Naive B cell (primary cell): ENCODE data around the gene MAPK14. TPM values are rescaled to one million over a fixed set of nuclear protein-coding genes. Genes with fewer than 3 reads are reported as not detected.
"Not testable (repeated sequence)": the region's sequence is repeated elsewhere in the genome, so short reads cannot be mapped to it uniquely, and the experiment has no call there.

Source experiments
- ATAC-seq, 2 donors: fragments of 150-1000 bp; cut with Tn5 transposase; 2 replicates each; pipeline ENCODE4 v1.10.0; 2021; ENCODE audit warnings: low read depth in 2 of 2, mild to moderate bottlenecking in 2 of 2, moderate library complexity in 2 of 2
- DNase-seq: peaks from one replicate; pipeline ENCODE4 v3.0.0; 2022
- H3K27ac Mint-ChIP-seq, 6 donors: one replicate each; pipeline ENCODE4 v1.8.0; 2020 to 2022; ENCODE audit warnings: mild to moderate bottlenecking in 6 of 6, mixed read lengths in 6 of 6, moderate library complexity in 5 of 6, inconsistent platforms in 2 of 6
- H3K27me3 Mint-ChIP-seq, 3 donors: one replicate each; pipeline ENCODE4 v1.8.0; 2021 to 2022; ENCODE audit warnings: mixed read lengths in 3 of 3, mild to moderate bottlenecking in 1 of 3
- H3K36me3 Mint-ChIP-seq, 2 donors: one replicate each; pipeline ENCODE4 v1.8.0; 2020 to 2022; ENCODE audit warnings: mixed read lengths in 2 of 2, inconsistent platforms in 1 of 2, mild to moderate bottlenecking in 1 of 2
- H3K4me1 Mint-ChIP-seq, 3 donors: one replicate each; pipeline ENCODE4 v1.8.0; 2020 to 2022; ENCODE audit warnings: mixed read lengths in 3 of 3, inconsistent platforms in 1 of 3, mild to moderate bottlenecking in 1 of 3, moderate library complexity in 1 of 3
- H3K4me3 Mint-ChIP-seq, 8 donors: one replicate each; pipeline ENCODE4 v1.8.0; 2020 to 2022; ENCODE audit warnings: mild to moderate bottlenecking in 8 of 8, mixed read lengths in 8 of 8, moderate library complexity in 8 of 8, inconsistent platforms in 2 of 8
- H3K9me3 Mint-ChIP-seq, 7 donors: one replicate each; pipeline ENCODE4 v1.8.0; 2020 to 2022; ENCODE audit warnings: mixed read lengths in 7 of 7, mild to moderate bottlenecking in 5 of 7, inconsistent platforms in 2 of 7, moderate library complexity in 1 of 7
- polyA plus RNA-seq, 6 donors: library from polyadenylated mRNA; unstranded; fragments of 300-500 nt; fragmentation: Illumina TruSeq; gene quantifications; one replicate each; pipeline ENCODE4 v1.2.3, GENCODE V29; 2021; ENCODE audit warnings: low read depth in 6 of 6

MAPK14 gene
- polyA plus RNA-seq, result 10 to 100 TPM; 21.5 to 56.5 (median 46.4) TPM

DNA sequence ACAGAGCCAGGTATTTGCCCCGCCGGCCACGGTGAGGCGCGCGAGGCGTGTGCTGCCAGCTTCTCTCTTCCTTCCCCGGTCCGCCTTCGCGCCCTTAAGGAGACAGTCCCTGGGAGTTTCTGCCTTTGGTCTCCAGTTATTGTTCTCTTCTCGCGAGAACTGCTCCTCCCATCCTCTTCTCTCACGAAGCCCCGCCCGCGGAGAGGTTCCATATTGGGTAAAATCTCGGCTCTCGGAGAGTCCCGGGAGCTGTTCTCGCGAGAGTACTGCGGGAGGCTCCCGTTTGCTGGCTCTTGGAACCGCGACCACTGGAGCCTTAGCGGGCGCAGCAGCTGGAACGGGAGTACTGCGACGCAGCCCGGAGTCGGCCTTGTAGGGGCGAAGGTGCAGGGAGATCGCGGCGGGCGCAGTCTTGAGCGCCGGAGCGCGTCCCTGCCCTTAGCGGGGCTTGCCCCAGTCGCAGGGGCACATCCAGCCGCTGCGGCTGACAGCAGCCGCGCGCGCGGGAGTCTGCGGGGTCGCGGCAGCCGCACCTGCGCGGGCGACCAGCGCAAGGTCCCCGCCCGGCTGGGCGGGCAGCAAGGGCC is at the start of gene MAPK14:
Gene MAPK14, plus strand, starts transcription at position 308 of the 587 bp plus-strand sequence. CDS start 350 bp downstream, outside the sequence.
- peaks cover 32 to 53% (median 42%) of the 10 kb centered on the region in 3 donors for H3K4me1 Mint-ChIP-seq
- no peaks in the 10 kb centered on the region for H3K9me3 Mint-ChIP-seq
- peak within 1 kb of the TSS; percentile 84 to 98 (median 95) for H3K4me3 Mint-ChIP-seq
- peak; percentile 88 for ATAC-seq
- H3K36me3 Mint-ChIP-seq, result no peaks in the 10 kb centered on the region
- H3K27me3 Mint-ChIP-seq, result peaks cover 26 to 29% (median 26%) of the 10 kb centered on the region in 3 donors
- H3K27ac Mint-ChIP-seq, result peak within 1 kb of the TSS; percentile 84 to 99 (median 96)
- peak; percentile 98 for DNase-seq

GRCh38 chr6:35980126-35980525 is 47.5 kb upstream of the MAPK14 start:
- H3K4me3 Mint-ChIP-seq, result not testable (repeated sequence)

DNA sequence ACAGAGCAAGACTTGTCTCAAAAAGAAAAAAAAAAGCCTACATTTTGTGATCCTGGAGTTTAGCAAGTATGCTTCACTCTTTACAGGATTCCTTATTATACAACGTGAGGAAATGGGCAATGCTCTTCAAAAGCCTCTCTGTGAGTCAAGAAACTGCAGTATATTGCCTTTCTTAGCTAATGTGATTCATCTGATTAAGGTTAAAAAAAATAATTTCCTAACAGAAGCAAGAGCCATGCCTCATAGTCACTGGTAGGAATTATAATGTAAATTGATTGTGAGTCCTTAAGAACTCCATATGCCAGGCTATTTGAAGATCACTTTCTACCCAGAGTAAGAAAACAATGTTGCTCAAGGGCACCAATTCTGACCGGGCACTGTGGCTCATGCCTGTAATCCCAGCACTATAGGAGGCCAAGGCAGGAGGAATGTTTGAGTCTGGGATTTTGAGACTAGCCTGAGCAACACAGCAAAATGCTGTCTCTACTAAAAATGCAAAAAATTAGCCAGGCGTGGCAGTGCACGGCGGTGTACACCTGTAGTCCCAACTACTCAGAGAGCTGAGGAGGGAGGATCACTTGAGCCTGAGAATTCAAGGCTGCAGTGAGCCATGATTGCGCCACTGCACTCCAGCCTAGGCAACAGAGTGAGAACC is 46.5 kb upstream of the MAPK14 start:
- DNase-seq (no peak), ATAC-seq (no peak)
- Mint-ChIP-seq H3K36me3 (no peaks in the 10 kb centered on the region), H3K4me3 (no peak overlapping the region), H3K9me3 (no peaks in the 10 kb centered on the region), H3K27me3 (peaks cover 0 to 9% (median 8%) of the 10 kb centered on the region in 3 donors), H3K4me1 (peaks cover 0 to 4% (median 3%) of the 10 kb centered on the region in 3 donors), H3K27ac (peak overlapping the region in 2 of 6 donors; percentile 38 to 75)

More at GRCh38 chr6:35980126-35980525, 47.5 kb upstream of the MAPK14 start:
- not testable (repeated sequence) for DNase-seq, ATAC-seq, H3K9me3 Mint-ChIP-seq, H3K27me3 Mint-ChIP-seq, H3K27ac Mint-ChIP-seq, H3K36me3 Mint-ChIP-seq, H3K4me1 Mint-ChIP-seq

DNA sequence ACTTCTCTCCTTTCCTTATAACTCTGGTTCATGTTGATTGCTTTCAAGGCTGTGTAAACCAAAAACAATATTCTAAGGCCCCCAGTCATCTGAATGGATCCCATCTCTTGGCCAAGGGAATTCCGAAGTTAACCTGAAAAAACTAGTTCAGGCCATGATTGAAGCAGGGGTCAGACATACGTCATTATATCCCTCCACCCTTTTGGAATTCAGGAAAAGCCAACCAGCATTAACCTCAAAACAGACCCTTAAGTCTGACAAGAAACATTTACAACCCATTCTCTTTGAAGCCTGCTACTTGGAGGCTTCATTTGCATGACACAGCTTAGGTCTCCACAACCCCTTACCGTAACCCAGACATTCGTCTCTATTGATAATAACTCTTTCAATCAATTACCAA is 42.9 kb upstream of the MAPK14 start:
- ATAC-seq, result no peak
- Mint-ChIP-seq H3K4me3 (no peak overlapping the region), H3K36me3 (no peaks in the 10 kb centered on the region)

GRCh38 chr6:35988047-35988446 is 39.6 kb upstream of the MAPK14 start:
- not testable (repeated sequence) for H3K9me3 Mint-ChIP-seq, H3K4me1 Mint-ChIP-seq, H3K36me3 Mint-ChIP-seq, H3K4me3 Mint-ChIP-seq, ATAC-seq, DNase-seq, H3K27ac Mint-ChIP-seq
- peaks cover 0 to 14% (median 4%) of the 10 kb centered on the region in 3 donors for H3K27me3 Mint-ChIP-seq

More for the DNA sequence above, 42.9 kb upstream of the MAPK14 start:
- H3K27me3 Mint-ChIP-seq, result peaks cover 0 to 14% (median 4%) of the 10 kb centered on the region in 3 donors
- peaks cover 0 to 4% (median 3%) of the 10 kb centered on the region in 3 donors for H3K4me1 Mint-ChIP-seq
- DNase-seq, result no peak
- H3K9me3 Mint-ChIP-seq, result no peaks in the 10 kb centered on the region
- no peak overlapping the region for H3K27ac Mint-ChIP-seq

GRCh38 chr6:35993150-35993549 is 34.5 kb upstream of the MAPK14 start:
- H3K36me3 Mint-ChIP-seq, result no peaks in the 10 kb centered on the region
- H3K27me3 Mint-ChIP-seq, result peaks cover 4 to 9% (median 8%) of the 10 kb centered on the region in 3 donors
- ATAC-seq, result no peak
- DNase-seq, result no peak
- no peak overlapping the region for H3K4me3 Mint-ChIP-seq
- no peak overlapping the region for H3K27ac Mint-ChIP-seq
- peaks cover 0 to 5% (median 0%) of the 10 kb centered on the region in 3 donors for H3K4me1 Mint-ChIP-seq
- no peaks in the 10 kb centered on the region for H3K9me3 Mint-ChIP-seq

GRCh38 chr6:36000451-36000850 is 27.2 kb upstream of the MAPK14 start:
- H3K27ac Mint-ChIP-seq, result no peak overlapping the region
- no peaks in the 10 kb centered on the region for H3K36me3 Mint-ChIP-seq
- ATAC-seq (no peak), DNase-seq (no peak)
- H3K9me3 Mint-ChIP-seq, result no peaks in the 10 kb centered on the region
- H3K27me3 Mint-ChIP-seq, result peaks cover 0 to 11% (median 9%) of the 10 kb centered on the region in 3 donors
- no peaks in the 10 kb centered on the region for H3K4me1 Mint-ChIP-seq
- H3K4me3 Mint-ChIP-seq, result no peak overlapping the region

DNA sequence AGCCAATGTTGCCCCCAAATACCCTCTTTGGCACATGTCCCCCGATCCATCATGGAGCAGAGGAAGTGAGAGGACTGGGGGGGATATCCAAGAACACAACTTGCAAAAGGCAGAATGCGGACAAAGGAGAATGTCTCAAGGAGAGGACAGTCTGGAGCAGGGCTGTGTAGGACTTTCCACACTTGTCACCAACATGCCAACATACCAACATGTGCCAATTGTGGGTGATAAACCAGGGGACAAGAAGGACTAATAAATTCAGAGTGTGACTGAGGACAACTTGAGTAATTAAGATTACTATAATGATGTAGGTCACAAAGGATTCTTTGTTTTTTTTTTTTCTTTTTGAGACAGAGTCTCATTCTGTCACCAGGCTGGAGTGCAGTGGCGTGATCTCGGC is 11.9 kb upstream of the MAPK14 start:
- H3K9me3 Mint-ChIP-seq, result no peaks in the 10 kb centered on the region
- peaks cover 0 to 4% of the 10 kb centered on the region in 2 donors for H3K36me3 Mint-ChIP-seq
- ATAC-seq, result no peak
- peaks cover 11 to 24% (median 15%) of the 10 kb centered on the region in 3 donors for H3K27me3 Mint-ChIP-seq
- H3K27ac Mint-ChIP-seq, result no peak overlapping the region
- H3K4me1 Mint-ChIP-seq, result no peaks in the 10 kb centered on the region
- H3K4me3 Mint-ChIP-seq, result no peak overlapping the region
- DNase-seq, result no peak

DNA sequence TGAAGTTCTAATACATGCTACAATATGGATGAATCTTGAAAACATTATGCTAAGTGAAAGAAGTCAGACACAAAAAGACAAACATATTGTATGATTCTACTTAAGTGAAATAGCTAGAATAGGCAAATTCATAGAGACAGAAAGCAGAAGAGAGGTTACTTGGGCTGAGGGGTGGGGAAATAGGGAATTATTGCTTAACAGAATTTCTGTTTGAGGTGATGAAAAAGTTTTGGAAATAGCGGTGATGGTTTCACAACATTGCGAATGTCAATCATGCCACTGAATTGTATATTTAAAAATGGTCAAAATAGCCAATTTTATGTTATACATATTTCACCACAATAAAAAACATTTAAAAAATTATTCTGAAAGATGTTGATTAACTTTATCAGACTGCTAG is 9.3 kb upstream of the MAPK14 start:
- ATAC-seq, result no peak
- Mint-ChIP-seq H3K36me3 (peaks cover 0 to 4% of the 10 kb centered on the region in 2 donors), H3K4me3 (no peak overlapping the region), H3K27ac (no peak overlapping the region), H3K27me3 (peaks cover 11 to 24% (median 16%) of the 10 kb centered on the region in 3 donors), H3K4me1 (no peaks in the 10 kb centered on the region), H3K9me3 (no peaks in the 10 kb centered on the region)
- DNase-seq, result no peak

GRCh38 chr6:36019167-36019566 is 8.4 kb upstream of the MAPK14 start:
- no peaks in the 10 kb centered on the region for H3K9me3 Mint-ChIP-seq
- no peak overlapping the region for H3K27ac Mint-ChIP-seq
- peaks cover 5 to 6% (median 5%) of the 10 kb centered on the region in 3 donors for H3K4me1 Mint-ChIP-seq
- H3K36me3 Mint-ChIP-seq, result peaks cover 0 to 1% of the 10 kb centered on the region in 2 donors
- H3K27me3 Mint-ChIP-seq, result peaks cover 15 to 29% (median 20%) of the 10 kb centered on the region in 3 donors
- H3K4me3 Mint-ChIP-seq, result no peak overlapping the region
- ATAC-seq (no peak), DNase-seq (no peak)

DNA sequence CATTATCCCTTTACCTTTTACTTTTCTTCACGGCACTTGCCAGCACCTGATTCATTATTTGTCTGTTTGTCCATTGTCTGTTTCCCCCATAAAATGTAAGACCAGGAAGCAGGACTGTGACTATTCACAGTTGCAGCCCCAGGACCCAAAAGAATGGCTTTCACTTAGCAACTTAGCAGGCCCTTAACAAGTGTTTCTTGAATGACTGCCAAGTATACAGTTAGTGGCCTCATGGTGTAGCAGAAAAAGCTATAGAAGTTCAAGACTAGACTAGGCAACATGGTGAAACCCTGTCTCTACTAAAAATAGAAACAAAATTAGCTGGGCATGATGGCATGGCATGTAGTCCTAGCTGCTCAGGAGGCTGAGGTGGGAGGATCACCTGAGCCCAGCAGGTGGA is 7.5 kb upstream of the MAPK14 start:
- H3K27me3 Mint-ChIP-seq, result peaks cover 19 to 31% (median 26%) of the 10 kb centered on the region in 3 donors
- no peak for ATAC-seq
- H3K4me1 Mint-ChIP-seq, result peaks cover 6 to 10% (median 7%) of the 10 kb centered on the region in 3 donors
- no peaks in the 10 kb centered on the region for H3K9me3 Mint-ChIP-seq
- no peaks in the 10 kb centered on the region for H3K36me3 Mint-ChIP-seq
- H3K4me3 Mint-ChIP-seq, result no peak overlapping the region
- H3K27ac Mint-ChIP-seq, result no peak overlapping the region
- no peak for DNase-seq

- no peaks in the 10 kb centered on the region for H3K36me3 Mint-ChIP-seq
- H3K27me3 Mint-ChIP-seq, result peaks cover 26 to 29% (median 26%) of the 10 kb centered on the region in 3 donors
- peak within 1 kb of the TSS in 1 of 6 donors; percentile 13 for H3K27ac Mint-ChIP-seq
- DNase-seq (no peak), ATAC-seq (no peak)
- peak within 1 kb of the TSS in 6 of 8 donors; percentile 5 to 47 (median 20) for H3K4me3 Mint-ChIP-seq
- H3K4me1 Mint-ChIP-seq, result peaks cover 15 to 24% (median 19%) of the 10 kb centered on the region in 3 donors
- no peaks in the 10 kb centered on the region for H3K9me3 Mint-ChIP-seq
These were observed 3.4 kb upstream of the MAPK14 start, which contains the start of gene SLC26A8 for GRCh38 chr6:36023996-36024795. Gene SLC26A8, minus strand, starts transcription at chr6:36024641. Its CDS starts 4,934 bp downstream, at chr6:36019707.

DNA sequence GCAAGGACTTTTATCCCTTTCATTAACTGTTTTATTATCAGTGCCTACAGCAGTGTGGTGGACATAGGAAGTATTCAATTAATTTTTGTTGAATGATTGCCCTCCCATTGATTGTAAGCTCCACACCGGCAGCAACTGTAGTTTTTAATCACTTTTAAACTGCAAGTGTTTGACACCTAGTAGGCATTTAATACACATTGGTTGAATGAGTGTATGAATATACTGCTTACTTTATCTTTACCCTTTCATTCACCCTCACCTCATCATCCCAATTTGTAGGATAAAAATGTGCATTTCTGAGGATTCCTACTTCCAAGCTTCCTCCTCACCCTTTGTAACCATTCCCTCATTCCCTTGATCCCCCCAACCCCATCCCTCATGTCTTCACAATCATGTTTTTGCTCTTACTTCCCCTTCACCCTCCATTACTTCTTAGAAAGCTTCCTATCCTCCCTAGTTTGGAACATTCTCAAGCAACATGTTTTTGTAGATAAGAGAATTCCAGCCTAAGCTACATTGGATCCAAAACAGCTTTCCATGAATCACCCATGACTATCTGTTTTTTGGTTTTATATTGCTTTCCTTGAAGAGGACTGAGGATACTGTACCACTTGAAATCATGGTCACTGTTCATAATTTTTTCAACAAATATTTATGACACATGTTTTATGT is 2.2 kb upstream of the MAPK14 start:
- Mint-ChIP-seq H3K27ac (no peak overlapping the region), H3K4me3 (peak overlapping the region in 1 of 8 donors; percentile 68), H3K36me3 (no peaks in the 10 kb centered on the region), H3K4me1 (peaks cover 23 to 35% (median 29%) of the 10 kb centered on the region in 3 donors), H3K9me3 (no peaks in the 10 kb centered on the region), H3K27me3 (peaks cover 26 to 29% (median 26%) of the 10 kb centered on the region in 3 donors)
- no peak for ATAC-seq
- no peak for DNase-seq
